K562 (cell line): ENCODE measurements around the gene SPATC1L. TPM values are rescaled to one million over a fixed set of nuclear protein-coding genes. Genes with fewer than 3 reads are reported as not detected.

Experiments
- C11orf30 ChIP-seq: fragments of 450-650 bp; IDR thresholded peaks from 2 replicates; pipeline ENCODE4 v1.6.1; 2016; ENCODE audit warnings: low read depth, mild to moderate bottlenecking
- CCNT2 ChIP-seq: IDR thresholded peaks from 2 replicates; pipeline ENCODE4 v1.6.1; 2011; ENCODE audit warnings: borderline replicate concordance, low read depth, mild to moderate bottlenecking, moderate library complexity, mixed read lengths, low read length; ENCODE audit not compliant: insufficient read length; ENCODE audit errors: extremely low read depth
- CREB1 ChIP-seq, 2 experiments: sonication (generic) in 1 of 2; formaldehyde crosslinking in 1 of 2; IDR thresholded peaks; 2 replicates each; pipeline versions ENCODE4 v1.6.1 to v1.8.0; 2012 to 2022; ENCODE audit warnings: inconsistent platforms in 1 of 2, mild to moderate bottlenecking in 1 of 2, missing genetic modification reagents in 1 of 2, moderate library complexity in 1 of 2
- CREM ChIP-seq: IDR thresholded peaks from 2 replicates; pipeline ENCODE4 v1.6.1; 2014; ENCODE audit warnings: antibody characterized with exemption, low read depth
- CTBP1 ChIP-seq: fragments of 450-650 bp; IDR thresholded peaks from 2 replicates; pipeline ENCODE4 v1.6.1; 2016; ENCODE audit warnings: borderline replicate concordance
- FOXK1 ChIP-seq: sonication (generic); formaldehyde crosslinking; IDR thresholded peaks from 2 replicates; pipeline ENCODE4 v1.8.0; 2022; ENCODE audit warnings: missing genetic modification reagents, mild to moderate bottlenecking, borderline replicate concordance
- KDM1A ChIP-seq, 2 experiments: fragments of 450-650 bp; IDR thresholded peaks; 2 replicates each; pipeline ENCODE4 v1.6.1; 2016; ENCODE audit warnings: mild to moderate bottlenecking in 2 of 2
- KDM4B ChIP-seq, 2 experiments: fragments of 450-650 bp in 1 of 2; sonication (generic) in 1 of 2; IDR thresholded peaks; 2 replicates each; pipeline ENCODE4 v1.6.1; 2016 to 2017; ENCODE audit warnings: borderline replicate concordance in 2 of 2, antibody characterized with exemption in 1 of 2, low read depth in 1 of 2, mild to moderate bottlenecking in 1 of 2
- PCBP1 ChIP-seq: fragments of 200-400 bp; formaldehyde crosslinking; IDR thresholded peaks from 2 replicates; pipeline ENCODE4 v1.6.1; 2018; ENCODE audit warnings: mild to moderate bottlenecking, low read depth, low read length; ENCODE audit not compliant: poor library complexity, severe bottlenecking
- PHB ChIP-seq: fragments of 250-450 bp; sonication (Bioruptor Pico); IDR thresholded peaks from 2 replicates; pipeline ENCODE4 v1.5.0; 2021
- POLR2G ChIP-seq: fragments of 200-400 bp; formaldehyde crosslinking; IDR thresholded peaks from 2 replicates; pipeline ENCODE4 v1.6.1; 2017; ENCODE audit warnings: low read depth, mild to moderate bottlenecking, antibody characterized with exemption, low read length, moderate library complexity
- SETDB1 ChIP-seq: IDR thresholded peaks from one replicate; pipeline ENCODE4 v1.6.1; 2012; ENCODE audit warnings: low read length, control low read depth, inconsistent platforms
- SMARCA5 ChIP-seq: fragments of 450-650 bp; IDR thresholded peaks from 2 replicates; pipeline ENCODE4 v1.6.1; 2016
- STAG1 ChIP-seq: sonication (generic); formaldehyde crosslinking; IDR thresholded peaks from 2 replicates; pipeline ENCODE4 v1.5.0; 2020; ENCODE audit warnings: missing genetic modification reagents, borderline replicate concordance
- TAF1 ChIP-seq: IDR thresholded peaks from 2 replicates; pipeline ENCODE4 v1.6.1; 2011; ENCODE audit warnings: mild to moderate bottlenecking, low read length, moderate library complexity; ENCODE audit not compliant: insufficient read depth, control insufficient read depth, severe bottlenecking; ENCODE audit errors: extremely low read depth
- TFAP4 ChIP-seq: sonication (generic); formaldehyde crosslinking; IDR thresholded peaks from 2 replicates; pipeline ENCODE4 v1.8.0; 2022; ENCODE audit warnings: missing genetic modification reagents, mild to moderate bottlenecking, moderate library complexity, borderline replicate concordance
- polyA plus RNA-seq, 8 experiments: library from polyadenylated mRNA; depleted of rRNA in 4 of 8; stranded (reverse) in 5 of 8; unstranded in 3 of 8; fragments of >200 nt; fragmentation: Nextera tagmentation in 2 of 8; fragmentation: Illumina TruSeq in 1 of 8; extraction: Ambion mirVana in 2 of 8; extraction: Trizol in 1 of 8; gene quantifications; 2 replicates each; pipeline versions ENCODE4 v1.2.1 to v1.2.3, GENCODE V29; 2011 to 2014; ENCODE audit warnings: inconsistent platforms in 1 of 8, missing spikeins in 1 of 8
- total RNA-seq, 7 experiments: library from RNA; depleted of rRNA in 6 of 7; stranded (reverse); fragments of >200 nt in 6 of 7; fragmentation: Illumina TruSeq in 2 of 7; extraction: Trizol in 2 of 7; gene quantifications; 2 replicates each; pipeline versions ENCODE4 v1.2.1 to v1.2.3, GENCODE V29; 2011 to 2021; ENCODE audit warnings: low replicate concordance in 1 of 7
- TF ChIP-seq, protein P1 (sequence below): sonication (generic); formaldehyde crosslinking; IDR thresholded peaks from 2 replicates; pipeline ENCODE4 v1.8.0; 2023; ENCODE audit warnings: missing genetic modification reagents, mild to moderate bottlenecking, borderline replicate concordance
- TF ChIP-seq, protein P2 (sequence below): fragments of 250-450 bp; sonication (Bioruptor Pico); IDR thresholded peaks from 2 replicates; pipeline ENCODE4 v1.4.0; 2020; ENCODE audit warnings: borderline replicate concordance

Gene SPATC1L
- total and polyA plus RNA-seq, 9 of the 15 experiments (the other 6 are each of a cell fraction or from before 2014, with no cell fraction given), result 0.14 to 121 (median 34.0) TPM; not detected in 1

DNA sequence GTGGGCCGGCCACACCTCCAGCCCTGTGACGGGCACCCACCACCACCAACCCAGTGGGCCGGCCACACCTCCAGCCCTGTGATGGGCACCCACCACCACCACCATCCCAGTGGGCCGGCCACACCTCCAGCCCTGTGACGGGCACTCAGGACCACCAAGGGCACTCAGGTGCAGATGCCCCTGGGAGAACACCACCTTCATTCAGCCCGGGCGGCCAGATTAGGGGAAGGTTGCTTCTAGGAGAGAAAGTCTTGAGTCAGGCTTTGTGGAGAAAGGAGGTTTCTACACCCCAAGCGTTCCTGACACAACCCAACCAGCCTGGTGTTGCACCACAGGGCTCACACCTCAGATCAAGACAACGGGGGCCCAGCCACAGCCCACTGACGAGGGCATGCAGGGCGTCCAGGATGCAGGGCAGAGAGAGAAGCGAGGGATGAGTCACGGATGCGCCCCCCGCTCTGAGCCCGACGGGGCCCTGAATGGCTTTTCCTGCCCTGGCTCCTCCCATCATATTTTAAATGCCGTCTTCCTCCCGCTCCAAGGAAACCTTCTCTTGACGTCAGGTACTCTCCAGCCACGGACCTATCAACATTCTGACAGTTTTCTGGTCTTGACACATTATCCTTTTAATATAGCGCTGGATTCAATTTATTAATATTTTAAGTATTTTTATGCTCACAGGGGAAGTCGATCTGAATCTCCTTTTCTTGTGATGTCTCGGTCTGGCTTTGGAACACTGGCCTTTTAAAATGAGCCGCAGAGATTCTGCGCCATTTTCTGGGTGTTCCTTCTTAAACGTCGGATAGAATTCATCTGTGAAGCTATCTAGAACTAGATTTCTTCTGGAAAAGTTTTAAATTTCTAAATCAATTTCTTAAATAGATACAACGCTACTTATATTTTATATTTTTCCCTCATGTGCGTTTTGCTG is 631 bp upstream of the SPATC1L start (continued):
- TF ChIP-seq TAF1 (peak; percentile 49), STAG1 (no peak), PHB (CRISPR knock-in tag) (no peak), CCNT2 (peak; percentile 10), KDM4B (IDR thresholded peaks at IDR 0.05; ENCODE audit: borderline replicate concordance in 2 of 2, low read depth in 1 of 2) (no peak), POLR2G (peak; percentile 68; the same call in 1 of the 2 replicates), CREM (peak; percentile 77), PCBP1 (peak; percentile 52), SETDB1 (no peak), C11orf30 (peak; percentile 17; the same call in 1 of the 2 replicates), FOXK1 (CRISPR knock-in tag) (peak; percentile 76; the same call in 1 of the 2 replicates), TFAP4 (CRISPR knock-in tag) (peak; percentile 58), CREB1 (IDR thresholded peaks at IDR 0.05) (no peak; the same call in 1 of the 2 replicates), CREB1 (CRISPR knock-in tag; IDR thresholded peaks at IDR 0.05) (peak; percentile 87), SMARCA5 (no peak), KDM1A (IDR thresholded peaks at IDR 0.05) (no peak; a peak in 1 of 4 replicates), CTBP1 (peak; percentile 74; the same call in 1 of the 2 replicates)
- TF ChIP-seq, protein P1, sequence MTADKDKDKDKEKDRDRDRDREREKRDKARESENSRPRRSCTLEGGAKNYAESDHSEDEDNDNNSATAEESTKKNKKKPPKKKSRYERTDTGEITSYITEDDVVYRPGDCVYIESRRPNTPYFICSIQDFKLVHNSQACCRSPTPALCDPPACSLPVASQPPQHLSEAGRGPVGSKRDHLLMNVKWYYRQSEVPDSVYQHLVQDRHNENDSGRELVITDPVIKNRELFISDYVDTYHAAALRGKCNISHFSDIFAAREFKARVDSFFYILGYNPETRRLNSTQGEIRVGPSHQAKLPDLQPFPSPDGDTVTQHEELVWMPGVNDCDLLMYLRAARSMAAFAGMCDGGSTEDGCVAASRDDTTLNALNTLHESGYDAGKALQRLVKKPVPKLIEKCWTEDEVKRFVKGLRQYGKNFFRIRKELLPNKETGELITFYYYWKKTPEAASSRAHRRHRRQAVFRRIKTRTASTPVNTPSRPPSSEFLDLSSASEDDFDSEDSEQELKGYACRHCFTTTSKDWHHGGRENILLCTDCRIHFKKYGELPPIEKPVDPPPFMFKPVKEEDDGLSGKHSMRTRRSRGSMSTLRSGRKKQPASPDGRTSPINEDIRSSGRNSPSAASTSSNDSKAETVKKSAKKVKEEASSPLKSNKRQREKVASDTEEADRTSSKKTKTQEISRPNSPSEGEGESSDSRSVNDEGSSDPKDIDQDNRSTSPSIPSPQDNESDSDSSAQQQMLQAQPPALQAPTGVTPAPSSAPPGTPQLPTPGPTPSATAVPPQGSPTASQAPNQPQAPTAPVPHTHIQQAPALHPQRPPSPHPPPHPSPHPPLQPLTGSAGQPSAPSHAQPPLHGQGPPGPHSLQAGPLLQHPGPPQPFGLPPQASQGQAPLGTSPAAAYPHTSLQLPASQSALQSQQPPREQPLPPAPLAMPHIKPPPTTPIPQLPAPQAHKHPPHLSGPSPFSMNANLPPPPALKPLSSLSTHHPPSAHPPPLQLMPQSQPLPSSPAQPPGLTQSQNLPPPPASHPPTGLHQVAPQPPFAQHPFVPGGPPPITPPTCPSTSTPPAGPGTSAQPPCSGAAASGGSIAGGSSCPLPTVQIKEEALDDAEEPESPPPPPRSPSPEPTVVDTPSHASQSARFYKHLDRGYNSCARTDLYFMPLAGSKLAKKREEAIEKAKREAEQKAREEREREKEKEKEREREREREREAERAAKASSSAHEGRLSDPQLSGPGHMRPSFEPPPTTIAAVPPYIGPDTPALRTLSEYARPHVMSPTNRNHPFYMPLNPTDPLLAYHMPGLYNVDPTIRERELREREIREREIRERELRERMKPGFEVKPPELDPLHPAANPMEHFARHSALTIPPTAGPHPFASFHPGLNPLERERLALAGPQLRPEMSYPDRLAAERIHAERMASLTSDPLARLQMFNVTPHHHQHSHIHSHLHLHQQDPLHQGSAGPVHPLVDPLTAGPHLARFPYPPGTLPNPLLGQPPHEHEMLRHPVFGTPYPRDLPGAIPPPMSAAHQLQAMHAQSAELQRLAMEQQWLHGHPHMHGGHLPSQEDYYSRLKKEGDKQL (CRISPR knock-in tag), result 0 out of 2 replicates have a peak, but pooled peaks have one; percentile 39
- TF ChIP-seq, protein P2, sequence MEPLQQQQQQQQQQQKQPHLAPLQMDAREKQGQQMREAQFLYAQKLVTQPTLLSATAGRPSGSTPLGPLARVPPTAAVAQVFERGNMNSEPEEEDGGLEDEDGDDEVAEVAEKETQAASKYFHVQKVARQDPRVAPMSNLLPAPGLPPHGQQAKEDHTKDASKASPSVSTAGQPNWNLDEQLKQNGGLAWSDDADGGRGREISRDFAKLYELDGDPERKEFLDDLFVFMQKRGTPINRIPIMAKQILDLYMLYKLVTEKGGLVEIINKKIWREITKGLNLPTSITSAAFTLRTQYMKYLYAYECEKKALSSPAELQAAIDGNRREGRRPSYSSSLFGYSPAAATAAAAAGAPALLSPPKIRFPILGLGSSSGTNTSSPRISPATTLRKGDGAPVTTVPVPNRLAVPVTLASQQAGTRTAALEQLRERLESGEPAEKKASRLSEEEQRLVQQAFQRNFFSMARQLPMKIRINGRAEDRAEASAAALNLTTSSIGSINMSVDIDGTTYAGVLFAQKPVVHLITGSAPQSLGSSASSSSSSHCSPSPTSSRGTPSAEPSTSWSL, result no peak
